ENCODE results near the gene RLN3.

DNA sequence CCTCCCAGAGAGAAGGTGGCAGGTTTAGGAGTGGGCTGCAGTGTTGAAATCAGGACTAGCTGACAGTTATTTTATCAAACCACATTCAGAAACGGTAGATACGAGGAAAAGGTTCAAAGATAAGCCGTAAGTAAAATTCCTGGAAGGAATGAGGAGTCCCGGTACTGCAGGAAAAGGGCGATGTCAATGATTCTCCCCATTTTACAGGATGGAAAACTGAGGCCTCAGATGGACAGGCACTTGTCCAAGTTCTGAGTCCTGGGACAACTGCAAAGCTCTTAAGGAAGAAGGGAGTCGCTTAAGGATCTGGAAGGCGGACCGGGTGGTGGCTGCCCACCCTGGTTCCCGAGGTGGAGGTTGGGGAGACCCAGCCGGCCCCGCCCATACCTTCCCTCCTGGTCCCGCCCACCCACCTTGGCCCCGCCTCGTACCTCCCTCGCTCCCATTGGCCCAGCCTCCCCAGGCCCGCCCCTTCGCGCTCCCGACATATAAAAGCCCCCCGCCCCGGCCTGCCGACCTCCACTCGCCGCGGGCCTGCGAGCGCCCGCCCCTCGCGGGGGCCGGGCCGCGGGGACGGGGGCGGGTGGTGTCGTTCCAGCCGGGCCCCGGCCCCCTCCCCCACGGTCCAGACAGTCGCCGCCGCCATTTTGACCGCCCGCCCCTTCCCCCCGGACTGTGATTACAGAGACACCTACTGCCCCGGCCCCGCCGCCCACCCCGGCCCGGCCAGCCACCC, 22.4 kb upstream of the RLN3 start:
- TF ChIP-seq GATA2 (IDR thresholded peaks at IDR 0.05; ENCODE audit: low read depth, low read length) (no peak), GATA3 (IDR thresholded peaks at IDR 0.05; ENCODE audit: low read depth, low read length) (no peak)

Data from SH-SY5Y (cell line).